HEK293 (cell line): Measurements from ENCODE around the gene FOXP4.

Experiments used
- CTCF ChIA-PET: fragments of 350-600 bp; formaldehyde crosslinking; extraction: SDS; loops from one replicate; lab custom pipeline; 2021; ENCODE audit warnings: antibody characterized with exemption; lab: Yijun Ruan, JAX
- POLR2A ChIA-PET: fragments of 300-600 bp; formaldehyde crosslinking; extraction: SDS; loops from one replicate; lab custom pipeline; 2020; ENCODE audit warnings: antibody characterized with exemption, inconsistent platforms; lab: Yijun Ruan, JAX
- H3K27ac ChIP-seq: fragments of 200-500 bp; sonication (Bioruptor generic); 2 replicates; pipeline ENCODE4 v1.5.1; 2014; ENCODE audit warnings: low read depth, low read length, control low read depth, inconsistent platforms; ENCODE audit errors: extremely low read depth
- H3K36me3 ChIP-seq, 2 experiments: fragments of 200-500 bp in 1 of 2; sonication (Bioruptor generic) in 1 of 2; 1 replicate in 1 of 2; 2 replicates in 1 of 2; pipeline ENCODE4 v1.5.1; 2014 to 2017; ENCODE audit warnings: inconsistent platforms in 2 of 2, low read length in 2 of 2; ENCODE audit not compliant: control insufficient read depth in 2 of 2, insufficient read depth in 1 of 2
- H3K4me1 ChIP-seq: fragments of 200-500 bp; sonication (Bioruptor generic); 2 replicates; pipeline ENCODE4 v1.5.1; 2014; ENCODE audit warnings: mild to moderate bottlenecking, low read length, inconsistent platforms; ENCODE audit not compliant: control insufficient read depth, insufficient read depth
- H3K4me3 ChIP-seq: 2 replicates; pipeline ENCODE4 v1.5.1; 2011; ENCODE audit warnings: low read depth, mild to moderate bottlenecking, control low read depth, low read length, moderate library complexity
- H3K9me3 ChIP-seq: fragments of 200-500 bp; sonication (Bioruptor generic); 2 replicates; pipeline ENCODE4 v1.5.1; 2014; ENCODE audit warnings: low read depth, low read length, inconsistent platforms; ENCODE audit not compliant: control insufficient read depth, insufficient read depth
- EGR2 ChIP-seq: fragments of 450-650 bp; formaldehyde crosslinking; IDR thresholded peaks from 2 replicates; pipeline ENCODE4 v1.5.1; 2016; ENCODE audit warnings: low read depth, missing biosample characterization, missing genetic modification characterization
- GLI2 ChIP-seq: fragments of 450-650 bp; formaldehyde crosslinking; IDR thresholded peaks from 2 replicates; pipeline ENCODE4; 2017; ENCODE audit warnings: missing biosample characterization, missing genetic modification characterization, low read depth, borderline replicate concordance
- KLF10 ChIP-seq: fragments of 450-650 bp; IDR thresholded peaks from 2 replicates; pipeline ENCODE4 v1.5.1; 2018; ENCODE audit warnings: missing biosample characterization, mild to moderate bottlenecking, missing genetic modification characterization
- KLF16 ChIP-seq: fragments of 450-650 bp; formaldehyde crosslinking; IDR thresholded peaks from 2 replicates; pipeline ENCODE4 v1.5.1; 2017; ENCODE audit warnings: missing biosample characterization, missing genetic modification characterization
- OSR2 ChIP-seq: fragments of 450-650 bp; formaldehyde crosslinking; IDR thresholded peaks from 2 replicates; pipeline ENCODE4 v1.5.1; 2016; ENCODE audit warnings: missing biosample characterization, missing genetic modification characterization
- ZBTB21 ChIP-seq: fragments of 450-650 bp; formaldehyde crosslinking; IDR thresholded peaks from 2 replicates; pipeline ENCODE4 v1.5.1; 2017; ENCODE audit warnings: missing biosample characterization, missing genetic modification characterization
- ZFHX2 ChIP-seq: fragments of 450-650 bp; formaldehyde crosslinking; conservative IDR thresholded peaks from 2 replicates; pipeline ENCODE4 v1.5.1; 2016; ENCODE audit warnings: missing biosample characterization, missing genetic modification characterization
- ZNF133 ChIP-seq: fragments of 450-650 bp; formaldehyde crosslinking; IDR thresholded peaks from 2 replicates; pipeline ENCODE4 v1.5.1; 2016; ENCODE audit warnings: missing biosample characterization, missing genetic modification characterization
- ZNF184 ChIP-seq: fragments of 450-650 bp; IDR thresholded peaks from 2 replicates; pipeline ENCODE4 v1.5.1; 2018; ENCODE audit warnings: missing biosample characterization, mild to moderate bottlenecking, missing genetic modification characterization
- ZNF248 ChIP-seq: fragments of 450-650 bp; formaldehyde crosslinking; IDR thresholded peaks from 2 replicates; pipeline ENCODE4 v1.5.1; 2017; ENCODE audit warnings: missing biosample characterization, missing genetic modification characterization
- ZNF426 ChIP-seq: fragments of 450-650 bp; formaldehyde crosslinking; IDR thresholded peaks from 2 replicates; pipeline ENCODE4 v1.5.1; 2017; ENCODE audit warnings: missing biosample characterization, missing genetic modification characterization, mild to moderate bottlenecking, inconsistent platforms, moderate library complexity
- ZNF596 ChIP-seq: fragments of 450-650 bp; IDR thresholded peaks from 2 replicates; pipeline ENCODE4 v1.5.0; 2018; ENCODE audit warnings: missing biosample characterization, mild to moderate bottlenecking, missing genetic modification characterization, moderate library complexity
- ZNF600 ChIP-seq: fragments of 450-650 bp; formaldehyde crosslinking; IDR thresholded peaks from 2 replicates; pipeline ENCODE4 v1.5.1; 2016; ENCODE audit warnings: missing biosample characterization, missing genetic modification characterization
- ZNF629 ChIP-seq: fragments of 450-650 bp; formaldehyde crosslinking; IDR thresholded peaks from 2 replicates; pipeline ENCODE4 v1.5.1; 2017; ENCODE audit warnings: missing biosample characterization, missing genetic modification characterization
- ZNF677 ChIP-seq: fragments of 450-650 bp; IDR thresholded peaks from 2 replicates; pipeline ENCODE4 v1.5.0; 2018; ENCODE audit warnings: missing biosample characterization, mild to moderate bottlenecking, missing genetic modification characterization, moderate library complexity
- ZNF707 ChIP-seq: fragments of 450-650 bp; formaldehyde crosslinking; IDR thresholded peaks from 2 replicates; pipeline ENCODE4 v1.5.1; 2016; ENCODE audit warnings: missing biosample characterization, missing genetic modification characterization
- ZNF785 ChIP-seq: fragments of 450-650 bp; formaldehyde crosslinking; IDR thresholded peaks from 2 replicates; pipeline ENCODE4 v1.5.1; 2016; ENCODE audit warnings: missing biosample characterization, missing genetic modification characterization
- ZSCAN23 ChIP-seq: fragments of 450-650 bp; formaldehyde crosslinking; IDR thresholded peaks from 2 replicates; pipeline ENCODE4 v1.5.1; 2016; ENCODE audit warnings: missing biosample characterization, missing genetic modification characterization
- TF ChIP-seq, protein P1 (sequence below): fragments of 450-650 bp; formaldehyde crosslinking; IDR thresholded peaks from 2 replicates; pipeline ENCODE4 v1.5.1; 2016; ENCODE audit warnings: missing biosample characterization, missing genetic modification characterization
- TF ChIP-seq, protein P2 (sequence below): fragments of 450-650 bp; formaldehyde crosslinking; IDR thresholded peaks from 2 replicates; pipeline ENCODE4 v1.5.1; 2016; ENCODE audit warnings: missing biosample characterization, missing genetic modification characterization, borderline replicate concordance
- TF ChIP-seq, protein P3 (sequence below): fragments of 450-650 bp; formaldehyde crosslinking; IDR thresholded peaks from 2 replicates; pipeline ENCODE4 v1.5.1; 2016; ENCODE audit warnings: missing biosample characterization, missing genetic modification characterization
- TF ChIP-seq, protein P4 (sequence below): fragments of 450-650 bp; formaldehyde crosslinking; IDR thresholded peaks from 2 replicates; pipeline ENCODE4 v1.5.1; 2016; ENCODE audit warnings: missing biosample characterization, missing genetic modification characterization
- TF ChIP-seq, protein P5 (sequence below): sonication (generic); formaldehyde crosslinking; IDR thresholded peaks from 2 replicates; pipeline ENCODE4 v1.8.1; 2022; ENCODE audit warnings: mild to moderate bottlenecking, moderate library complexity, missing genetic modification reagents

Gene FOXP4

DNA sequence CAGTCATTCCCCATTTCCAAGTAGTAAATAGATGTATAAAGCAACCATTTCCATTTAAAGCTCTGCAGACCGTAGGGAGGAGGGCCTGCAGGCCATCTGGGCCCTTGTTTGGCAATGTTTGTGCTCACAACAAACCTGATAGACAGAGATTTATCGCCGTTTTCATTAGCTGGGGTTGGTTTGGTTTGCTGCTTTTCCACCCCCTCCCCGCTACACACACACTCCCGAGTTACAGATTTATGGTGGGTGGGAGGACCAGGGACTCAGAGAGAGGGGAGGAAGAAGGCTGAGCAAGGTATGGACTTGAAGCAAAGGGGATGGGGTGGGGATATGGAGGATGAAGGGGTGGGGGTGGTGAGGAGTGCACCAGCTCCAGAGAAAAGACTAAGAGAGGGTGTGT, 36.6 kb upstream of the FOXP4 start:
- Histone ChIP-seq H3K4me1 (no peaks in the 10 kb centered on the region), H3K36me3 (no peaks in the 10 kb centered on the region), H3K4me3 (no peak overlapping the region), H3K27ac (no peak overlapping the region), H3K9me3 (no peaks in the 10 kb centered on the region)
- CTCF ChIA-PET: interaction anchor here (0.6 to 1.5 kb wide), 3 partner anchors 12 to 138 kb away, joined by 3 to 5 read pairs (median 3); no protein-coding TSS in a partner anchor
- TF ChIP-seq ZNF600 (tag by site-specific recombination) (no peak), ZNF596 (tag by site-specific recombination) (no peak), EGR2 (tag by site-specific recombination) (0 out of 2 replicates have a peak, but pooled peaks have one; percentile 18), KLF10 (no peak), ZFHX2 (tag by site-specific recombination) (peak; percentile 41; the same call in 1 of the 2 replicates), ZNF184 (tag by site-specific recombination) (no peak)
- POLR2A ChIA-PET: interaction anchor here (1.7 kb wide), 1 partner anchor 12 kb away, joined by 5 read pairs; no protein-coding TSS in a partner anchor

DNA sequence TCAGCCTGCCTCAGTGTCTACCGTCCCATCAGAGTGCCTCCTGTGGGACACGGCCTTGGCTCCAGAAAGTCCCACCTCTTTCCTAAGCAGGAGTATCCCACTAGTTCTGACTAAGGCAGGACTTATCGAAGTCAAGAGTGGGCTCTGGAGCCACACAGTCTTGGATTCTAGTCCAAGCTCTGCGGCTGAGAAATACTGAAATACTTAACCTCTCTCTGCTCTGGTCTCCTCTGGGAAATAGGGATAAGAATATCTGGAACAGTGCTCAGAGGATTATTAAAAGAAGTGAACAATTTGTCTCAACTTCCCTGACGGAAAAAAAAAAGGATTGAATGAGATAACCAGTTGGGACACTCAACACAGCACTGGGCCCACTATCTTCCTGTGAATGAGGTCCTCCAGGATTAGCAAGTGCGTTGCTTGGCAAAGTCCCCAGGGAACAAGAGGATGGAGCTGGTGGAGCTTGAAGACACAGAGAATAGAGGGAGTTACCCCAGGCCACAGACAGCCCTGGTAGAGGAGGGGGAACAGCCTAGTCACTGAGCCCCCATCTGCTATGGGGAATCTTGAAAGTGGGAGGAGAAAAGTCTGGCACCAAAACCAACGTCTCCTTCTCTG, 34.6 kb upstream of the FOXP4 start:
- ChIA-PET CTCF (interaction anchor here (0.7 to 1.1 kb wide), 2 partner anchors 20 to 173 kb away, joined by 4 read pairs; no protein-coding TSS in a partner anchor), POLR2A (no interaction called here)
- TF ChIP-seq ZNF426 (tag by site-specific recombination): no peak
- TF ChIP-seq, protein P1, sequence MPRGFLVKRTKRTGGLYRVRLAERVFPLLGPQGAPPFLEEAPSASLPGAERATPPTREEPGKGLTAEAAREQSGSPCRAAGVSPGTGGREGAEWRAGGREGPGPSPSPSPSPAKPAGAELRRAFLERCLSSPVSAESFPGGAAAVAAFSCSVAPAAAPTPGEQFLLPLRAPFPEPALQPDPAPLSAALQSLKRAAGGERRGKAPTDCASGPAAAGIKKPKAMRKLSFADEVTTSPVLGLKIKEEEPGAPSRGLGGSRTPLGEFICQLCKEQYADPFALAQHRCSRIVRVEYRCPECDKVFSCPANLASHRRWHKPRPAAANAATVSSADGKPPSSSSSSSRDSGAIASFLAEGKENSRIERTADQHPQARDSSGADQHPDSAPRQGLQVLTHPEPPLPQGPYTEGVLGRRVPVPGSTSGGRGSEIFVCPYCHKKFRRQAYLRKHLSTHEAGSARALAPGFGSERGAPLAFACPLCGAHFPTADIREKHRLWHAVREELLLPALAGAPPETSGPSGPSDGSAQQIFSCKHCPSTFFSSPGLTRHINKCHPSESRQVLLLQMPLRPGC (tag by site-specific recombination): no peak
- no peak for TF ChIP-seq ZNF248 (tag by site-specific recombination)
- TF ChIP-seq ZSCAN23 (tag by site-specific recombination): no peak
- no peak for TF ChIP-seq GLI2 (tag by site-specific recombination)
- no peak for TF ChIP-seq ZNF707 (tag by site-specific recombination)
- TF ChIP-seq ZNF133 (tag by site-specific recombination): no peak
- TF ChIP-seq ZBTB21: no peak
- no peak for TF ChIP-seq OSR2 (tag by site-specific recombination)
- H3K4me3 ChIP-seq: no peak overlapping the region
- H3K9me3 ChIP-seq: no peaks in the 10 kb centered on the region
- no peaks in the 10 kb centered on the region for H3K36me3 ChIP-seq
- H3K27ac ChIP-seq: no peak overlapping the region
- H3K4me1 ChIP-seq: no peaks in the 10 kb centered on the region

DNA sequence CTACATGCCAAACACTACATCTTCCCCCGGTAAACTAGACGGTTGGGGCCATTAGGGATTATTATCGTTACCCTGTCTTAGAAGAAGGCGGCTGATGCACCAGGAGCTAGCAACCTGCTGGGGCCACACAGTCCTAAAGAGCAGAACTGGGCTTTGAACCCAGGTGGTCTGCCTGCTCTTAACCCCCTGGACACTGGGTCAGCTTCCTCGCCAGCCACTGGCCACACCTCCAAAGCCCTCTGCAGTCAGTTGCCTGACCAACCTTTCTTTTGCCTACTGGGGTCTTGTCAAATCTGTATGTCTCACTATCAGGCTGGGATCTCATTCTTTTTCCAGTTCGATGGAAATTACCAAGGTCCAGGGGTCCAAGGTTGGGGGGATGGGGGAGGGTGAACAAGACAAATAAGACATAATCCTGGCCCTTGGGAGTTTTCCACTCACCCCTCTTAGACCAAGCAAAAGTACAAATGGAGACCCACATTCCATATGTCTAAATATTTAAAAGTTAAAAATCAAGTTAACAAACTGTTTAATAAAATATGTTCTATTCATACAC, 34.0 kb upstream of the FOXP4 start:
- TF ChIP-seq ZNF629 (no peak), ZNF785 (tag by site-specific recombination) (no peak), ZNF133 (tag by site-specific recombination) (no peak), ZNF677 (tag by site-specific recombination) (no peak), KLF16 (no peak)
- TF ChIP-seq, protein P2, sequence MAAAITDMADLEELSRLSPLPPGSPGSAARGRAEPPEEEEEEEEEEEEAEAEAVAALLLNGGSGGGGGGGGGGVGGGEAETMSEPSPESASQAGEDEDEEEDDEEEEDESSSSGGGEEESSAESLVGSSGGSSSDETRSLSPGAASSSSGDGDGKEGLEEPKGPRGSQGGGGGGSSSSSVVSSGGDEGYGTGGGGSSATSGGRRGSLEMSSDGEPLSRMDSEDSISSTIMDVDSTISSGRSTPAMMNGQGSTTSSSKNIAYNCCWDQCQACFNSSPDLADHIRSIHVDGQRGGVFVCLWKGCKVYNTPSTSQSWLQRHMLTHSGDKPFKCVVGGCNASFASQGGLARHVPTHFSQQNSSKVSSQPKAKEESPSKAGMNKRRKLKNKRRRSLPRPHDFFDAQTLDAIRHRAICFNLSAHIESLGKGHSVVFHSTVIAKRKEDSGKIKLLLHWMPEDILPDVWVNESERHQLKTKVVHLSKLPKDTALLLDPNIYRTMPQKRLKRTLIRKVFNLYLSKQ (tag by site-specific recombination): no peak
- TF ChIP-seq, protein P3, sequence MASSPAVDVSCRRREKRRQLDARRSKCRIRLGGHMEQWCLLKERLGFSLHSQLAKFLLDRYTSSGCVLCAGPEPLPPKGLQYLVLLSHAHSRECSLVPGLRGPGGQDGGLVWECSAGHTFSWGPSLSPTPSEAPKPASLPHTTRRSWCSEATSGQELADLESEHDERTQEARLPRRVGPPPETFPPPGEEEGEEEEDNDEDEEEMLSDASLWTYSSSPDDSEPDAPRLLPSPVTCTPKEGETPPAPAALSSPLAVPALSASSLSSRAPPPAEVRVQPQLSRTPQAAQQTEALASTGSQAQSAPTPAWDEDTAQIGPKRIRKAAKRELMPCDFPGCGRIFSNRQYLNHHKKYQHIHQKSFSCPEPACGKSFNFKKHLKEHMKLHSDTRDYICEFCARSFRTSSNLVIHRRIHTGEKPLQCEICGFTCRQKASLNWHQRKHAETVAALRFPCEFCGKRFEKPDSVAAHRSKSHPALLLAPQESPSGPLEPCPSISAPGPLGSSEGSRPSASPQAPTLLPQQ (tag by site-specific recombination): no peak
- TF ChIP-seq, protein P4, sequence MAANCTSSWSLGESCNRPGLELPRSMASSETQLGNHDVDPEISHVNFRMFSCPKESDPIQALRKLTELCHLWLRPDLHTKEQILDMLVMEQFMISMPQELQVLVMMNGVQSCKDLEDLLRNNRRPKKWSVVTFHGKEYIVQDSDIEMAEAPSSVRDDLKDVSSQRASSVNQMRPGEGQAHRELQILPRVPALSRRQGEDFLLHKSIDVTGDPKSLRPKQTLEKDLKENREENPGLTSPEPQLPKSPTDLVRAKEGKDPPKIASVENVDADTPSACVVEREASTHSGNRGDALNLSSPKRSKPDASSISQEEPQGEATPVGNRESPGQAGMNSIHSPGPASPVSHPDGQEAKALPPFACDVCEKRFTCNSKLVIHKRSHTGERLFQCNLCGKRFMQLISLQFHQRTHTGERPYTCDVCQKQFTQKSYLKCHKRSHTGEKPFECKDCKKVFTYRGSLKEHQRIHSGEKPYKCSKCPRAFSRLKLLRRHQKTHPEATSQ: no peak
- TF ChIP-seq, protein P5, sequence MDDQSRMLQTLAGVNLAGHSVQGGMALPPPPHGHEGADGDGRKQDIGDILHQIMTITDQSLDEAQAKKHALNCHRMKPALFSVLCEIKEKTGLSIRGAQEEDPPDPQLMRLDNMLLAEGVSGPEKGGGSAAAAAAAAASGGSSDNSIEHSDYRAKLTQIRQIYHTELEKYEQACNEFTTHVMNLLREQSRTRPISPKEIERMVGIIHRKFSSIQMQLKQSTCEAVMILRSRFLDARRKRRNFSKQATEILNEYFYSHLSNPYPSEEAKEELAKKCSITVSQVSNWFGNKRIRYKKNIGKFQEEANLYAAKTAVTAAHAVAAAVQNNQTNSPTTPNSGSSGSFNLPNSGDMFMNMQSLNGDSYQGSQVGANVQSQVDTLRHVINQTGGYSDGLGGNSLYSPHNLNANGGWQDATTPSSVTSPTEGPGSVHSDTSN (CRISPR knock-in tag): no peak
- Histone ChIP-seq H3K36me3 (no peaks in the 10 kb centered on the region), H3K4me1 (no peaks in the 10 kb centered on the region), H3K9me3 (no peaks in the 10 kb centered on the region), H3K27ac (no peak overlapping the region), H3K4me3 (no peak overlapping the region)
- ChIA-PET POLR2A (no interaction called here), CTCF (interaction anchor here (0.7 kb wide), 1 partner anchor 173 kb away, joined by 4 read pairs; no protein-coding TSS in a partner anchor)
